Measurements from ENCODE around the gene CDS2. TPM values are rescaled to one million over a fixed set of nuclear protein-coding genes. Genes with fewer than 3 reads are reported as not detected.

The CDS2 gene
- total RNA-seq, 1 donor from 2014 or later, result 39.8 TPM

GRCh38 chr20:5196149-5196548 is 69.3 kb downstream of the CDS2 start:
- intact Hi-C loops (cut with micrococcal nuclease), result no loop called here
- H3K36me3 Mint-ChIP-seq (ENCODE audit: low read depth), result peaks cover 12% of the 10 kb centered on the region

GRCh38 chr20:5197270-5197827 is 70.5 kb downstream of the CDS2 start:
- Mint-ChIP-seq H3K4me3 (no peak overlapping the region), H3K27ac (no peak overlapping the region), H3K4me1 (ENCODE audit: low read depth) (peaks cover 9% of the 10 kb centered on the region), H3K27me3 (ENCODE audit: insufficient read depth) (no peaks in the 10 kb centered on the region), H3K9me3 (no peaks in the 10 kb centered on the region), H3K36me3 (ENCODE audit: low read depth) (peaks cover 11% of the 10 kb centered on the region)
- intact Hi-C loops (cut with micrococcal nuclease), result no loop called here
- no peak for DNase-seq (ENCODE audit: low spot score)

More at GRCh38 chr20:5196149-5196548, 69.3 kb downstream of the CDS2 start:
- no peak overlapping the region for H3K4me3 Mint-ChIP-seq
- DNase-seq (ENCODE audit: low spot score), result no peak
- peaks cover 17% of the 10 kb centered on the region for H3K4me1 Mint-ChIP-seq (ENCODE audit: low read depth)
- no peaks in the 10 kb centered on the region for H3K27me3 Mint-ChIP-seq (ENCODE audit: insufficient read depth)
- H3K9me3 Mint-ChIP-seq, result no peaks in the 10 kb centered on the region
- no peak overlapping the region for H3K27ac Mint-ChIP-seq

GRCh38 chr20:5197847-5198650 is 71.2 kb downstream of the CDS2 start:
- H3K36me3 Mint-ChIP-seq (ENCODE audit: low read depth), result peaks cover 11% of the 10 kb centered on the region
- no peak for DNase-seq (ENCODE audit: low spot score)
- H3K27ac Mint-ChIP-seq, result no peak overlapping the region
- no peaks in the 10 kb centered on the region for H3K27me3 Mint-ChIP-seq (ENCODE audit: insufficient read depth)
- intact Hi-C loops (cut with micrococcal nuclease), result no loop called here
- no peaks in the 10 kb centered on the region for H3K9me3 Mint-ChIP-seq
- H3K4me3 Mint-ChIP-seq, result no peak overlapping the region
- peaks cover 2% of the 10 kb centered on the region for H3K4me1 Mint-ChIP-seq (ENCODE audit: low read depth)

- H3K4me1 Mint-ChIP-seq (ENCODE audit: low read depth), result no peaks in the 10 kb centered on the region
- H3K36me3 Mint-ChIP-seq (ENCODE audit: low read depth), result peaks cover 11% of the 10 kb centered on the region
- H3K9me3 Mint-ChIP-seq, result no peaks in the 10 kb centered on the region
- DNase-seq (ENCODE audit: low spot score), result no peak
- no peaks in the 10 kb centered on the region for H3K27me3 Mint-ChIP-seq (ENCODE audit: insufficient read depth)
- H3K27ac Mint-ChIP-seq, result no peak overlapping the region
- H3K4me3 Mint-ChIP-seq, result no peak overlapping the region
- intact Hi-C loops (cut with micrococcal nuclease), result no loop called here
Observed at GRCh38 chr20:5198651-5198924, 71.8 kb downstream of the CDS2 start.

- H3K36me3 Mint-ChIP-seq (ENCODE audit: low read depth), result peaks cover 6% of the 10 kb centered on the region
- DNase-seq (ENCODE audit: low spot score), result no peak
- no peaks in the 10 kb centered on the region for H3K4me1 Mint-ChIP-seq (ENCODE audit: low read depth)
- intact Hi-C loops (cut with micrococcal nuclease), result loop anchor here (10.0 kb wide), 1 partner anchor 871 kb away; no protein-coding TSS in a partner anchor
- no peak overlapping the region for H3K27ac Mint-ChIP-seq
- no peak overlapping the region for H3K4me3 Mint-ChIP-seq
- no peaks in the 10 kb centered on the region for H3K27me3 Mint-ChIP-seq (ENCODE audit: insufficient read depth)
- no peaks in the 10 kb centered on the region for H3K9me3 Mint-ChIP-seq
Observed at GRCh38 chr20:5203380-5203779, 76.6 kb downstream of the CDS2 start.

- no peak overlapping the region for H3K27ac Mint-ChIP-seq
- H3K9me3 Mint-ChIP-seq, result no peaks in the 10 kb centered on the region
Observed at GRCh38 chr20:5205348-5206210, 78.8 kb downstream of the CDS2 start.

GRCh38 chr20:5207138-5207537 is 80.3 kb downstream of the CDS2 start:
- intact Hi-C loops (cut with micrococcal nuclease), result loop anchor here (10.0 kb wide), 1 partner anchor 868 kb away; no protein-coding TSS in a partner anchor
- H3K27ac Mint-ChIP-seq, result no peak overlapping the region
- no peaks in the 10 kb centered on the region for H3K4me1 Mint-ChIP-seq (ENCODE audit: low read depth)

More at GRCh38 chr20:5205348-5206210, 78.8 kb downstream of the CDS2 start:
- H3K36me3 Mint-ChIP-seq (ENCODE audit: low read depth), result peaks cover 1% of the 10 kb centered on the region
- no peaks in the 10 kb centered on the region for H3K27me3 Mint-ChIP-seq (ENCODE audit: insufficient read depth)
- intact Hi-C loops (cut with micrococcal nuclease), result loop anchor here (1.0 to 10.0 kb wide), 2 partner anchors 18 to 869 kb away; no protein-coding TSS in a partner anchor
- H3K4me1 Mint-ChIP-seq (ENCODE audit: low read depth), result no peaks in the 10 kb centered on the region
- no peak overlapping the region for H3K4me3 Mint-ChIP-seq
- DNase-seq (ENCODE audit: low spot score), result peak; percentile 57

GRCh38 chr20:5211803-5212714 is 85.3 kb downstream of the CDS2 start:
- DNase-seq (ENCODE audit: low spot score), result no peak
- Mint-ChIP-seq H3K27me3 (ENCODE audit: insufficient read depth) (no peaks in the 10 kb centered on the region), H3K27ac (no peak overlapping the region)

More at GRCh38 chr20:5207138-5207537, 80.3 kb downstream of the CDS2 start:
- no peak for DNase-seq (ENCODE audit: low spot score)
- H3K9me3 Mint-ChIP-seq, result no peaks in the 10 kb centered on the region
- H3K27me3 Mint-ChIP-seq (ENCODE audit: insufficient read depth), result no peaks in the 10 kb centered on the region
- H3K4me3 Mint-ChIP-seq, result no peak overlapping the region
- peaks cover 1% of the 10 kb centered on the region for H3K36me3 Mint-ChIP-seq (ENCODE audit: low read depth)

GRCh38 chr20:5212907-5213487 is 86.2 kb downstream of the CDS2 start:
- no peak for DNase-seq (ENCODE audit: low spot score)
- Mint-ChIP-seq H3K4me3 (no peak overlapping the region), H3K27me3 (ENCODE audit: insufficient read depth) (no peaks in the 10 kb centered on the region), H3K4me1 (ENCODE audit: low read depth) (no peaks in the 10 kb centered on the region), H3K9me3 (no peaks in the 10 kb centered on the region), H3K27ac (no peak overlapping the region), H3K36me3 (ENCODE audit: low read depth) (peaks cover 1% of the 10 kb centered on the region)
- intact Hi-C loops (cut with micrococcal nuclease), result no loop called here

More at GRCh38 chr20:5211803-5212714, 85.3 kb downstream of the CDS2 start:
- H3K4me3 Mint-ChIP-seq, result no peak overlapping the region
- H3K36me3 Mint-ChIP-seq (ENCODE audit: low read depth), result peaks cover 1% of the 10 kb centered on the region
- no peaks in the 10 kb centered on the region for H3K9me3 Mint-ChIP-seq
- intact Hi-C loops (cut with micrococcal nuclease), result no loop called here
- H3K4me1 Mint-ChIP-seq (ENCODE audit: low read depth), result no peaks in the 10 kb centered on the region

GRCh38 chr20:5214826-5215225 is 88.0 kb downstream of the CDS2 start:
- Mint-ChIP-seq H3K27me3 (ENCODE audit: insufficient read depth) (no peaks in the 10 kb centered on the region), H3K36me3 (ENCODE audit: low read depth) (no peaks in the 10 kb centered on the region), H3K27ac (no peak overlapping the region), H3K4me1 (ENCODE audit: low read depth) (no peaks in the 10 kb centered on the region), H3K4me3 (no peak overlapping the region), H3K9me3 (no peaks in the 10 kb centered on the region)
- intact Hi-C loops (cut with micrococcal nuclease), result no loop called here
- DNase-seq (ENCODE audit: low spot score), result no peak

GRCh38 chr20:5215672-5216304 is 89.0 kb downstream of the CDS2 start:
- Mint-ChIP-seq H3K36me3 (ENCODE audit: low read depth) (no peaks in the 10 kb centered on the region), H3K4me1 (ENCODE audit: low read depth) (no peaks in the 10 kb centered on the region), H3K27ac (no peak overlapping the region), H3K27me3 (ENCODE audit: insufficient read depth) (no peaks in the 10 kb centered on the region), H3K9me3 (no peaks in the 10 kb centered on the region), H3K4me3 (no peak overlapping the region)
- DNase-seq (ENCODE audit: low spot score), result no peak
- intact Hi-C loops (cut with micrococcal nuclease), result no loop called here
